SU-DHL-6 (cell line): ENCODE measurements around the gene CFAP126.
"Not testable (repeated sequence)": the region's sequence is repeated elsewhere in the genome, so short reads cannot be mapped to it uniquely, and the experiment has no call there.

ENCODE experiments used
- H2AFZ ChIP-seq: fragments of 200-600 bp; sonication (generic); 2 replicates; pipeline ENCODE4 v1.6.1; 2014; ENCODE audit warnings: low read depth, mild to moderate bottlenecking, moderate library complexity, mixed read lengths, antibody characterized with exemption, low read length; ENCODE audit not compliant: severe bottlenecking
- H3F3A ChIP-seq: fragments of 200-600 bp; shearing (Covaris generic); 2 replicates; pipeline ENCODE4 v1.6.0; 2016; ENCODE audit warnings: antibody characterized with exemption, mild to moderate bottlenecking; ENCODE audit not compliant: insufficient read depth
- H3K27ac ChIP-seq: fragments of 200-600 bp; sonication (generic); 2 replicates; pipeline ENCODE4 v1.5.1; 2016; ENCODE audit warnings: low read depth, mild to moderate bottlenecking, low read length, moderate library complexity, mixed read lengths
- H3K27me3 ChIP-seq: fragments of 200-600 bp; sonication (generic), shearing (Covaris generic); 2 replicates; pipeline ENCODE4 v1.6.0; 2014; ENCODE audit warnings: mild to moderate bottlenecking, low read length
- H3K36me3 ChIP-seq: fragments of 200-600 bp; sonication (generic); 2 replicates; pipeline ENCODE4 v1.6.1; 2014; ENCODE audit warnings: mild to moderate bottlenecking, low read length, mixed read lengths
- H3K4me2 ChIP-seq: fragments of 300-600, 200-600 bp; shearing (Covaris generic), sonication (generic); 2 replicates; pipeline ENCODE4 v1.6.0; 2014; ENCODE audit warnings: low read length, low read depth, mild to moderate bottlenecking; ENCODE audit not compliant: poor library complexity, severe bottlenecking
- H3K4me3 ChIP-seq: fragments of 200-600 bp; sonication (generic); 2 replicates; pipeline ENCODE4 v1.5.1; 2014; ENCODE audit warnings: antibody characterized with exemption, low read length, mild to moderate bottlenecking, mixed read lengths; ENCODE audit not compliant: insufficient read depth, poor library complexity, severe bottlenecking
- H3K79me2 ChIP-seq: fragments of 200-600 bp; sonication (generic); 2 replicates; pipeline ENCODE4 v1.6.1; 2014; ENCODE audit warnings: mild to moderate bottlenecking, low read length, moderate library complexity; ENCODE audit not compliant: insufficient read depth
- H3K9ac ChIP-seq: fragments of 200-600 bp; sonication (generic); 2 replicates; pipeline ENCODE4 v1.7.0; 2014; ENCODE audit warnings: mild to moderate bottlenecking, low read length
- H3K9me2 ChIP-seq: fragments of 200-600 bp; sonication (generic); replicated peaks from 2 replicates; pipeline ENCODE4 v1.6.1; 2014; ENCODE audit warnings: low read length; ENCODE audit not compliant: insufficient read depth
- H3K9me3 ChIP-seq: fragments of 200-600 bp; sonication (generic); 2 replicates; pipeline ENCODE4 v1.6.1; 2014; ENCODE audit warnings: low read length, mixed read lengths; ENCODE audit not compliant: insufficient read depth
- H4K20me1 ChIP-seq: fragments of 200-600 bp; sonication (generic); 2 replicates; pipeline ENCODE4 v1.6.1; 2014; ENCODE audit warnings: low read depth, mild to moderate bottlenecking, antibody characterized with exemption, low read length, moderate library complexity, mixed read lengths
- EZH2phosphoT487 ChIP-seq: fragments of 200-600 bp; sonication (generic), shearing (Covaris generic); conservative IDR thresholded peaks from 2 replicates; pipeline ENCODE4 v1.6.1; 2018; ENCODE audit warnings: mild to moderate bottlenecking, antibody characterized with exemption, low read length, moderate library complexity, mixed read lengths
- TF ChIP-seq, protein P1 (sequence below): fragments of 200-600 bp; sonication (generic); IDR thresholded peaks from one replicate; pipeline ENCODE4 v1.5.1; 2017; ENCODE audit warnings: antibody characterized with exemption, mild to moderate bottlenecking, low read length, moderate library complexity; ENCODE audit not compliant: insufficient read depth, poor library complexity, severe bottlenecking

CFAP126 gene

DNA sequence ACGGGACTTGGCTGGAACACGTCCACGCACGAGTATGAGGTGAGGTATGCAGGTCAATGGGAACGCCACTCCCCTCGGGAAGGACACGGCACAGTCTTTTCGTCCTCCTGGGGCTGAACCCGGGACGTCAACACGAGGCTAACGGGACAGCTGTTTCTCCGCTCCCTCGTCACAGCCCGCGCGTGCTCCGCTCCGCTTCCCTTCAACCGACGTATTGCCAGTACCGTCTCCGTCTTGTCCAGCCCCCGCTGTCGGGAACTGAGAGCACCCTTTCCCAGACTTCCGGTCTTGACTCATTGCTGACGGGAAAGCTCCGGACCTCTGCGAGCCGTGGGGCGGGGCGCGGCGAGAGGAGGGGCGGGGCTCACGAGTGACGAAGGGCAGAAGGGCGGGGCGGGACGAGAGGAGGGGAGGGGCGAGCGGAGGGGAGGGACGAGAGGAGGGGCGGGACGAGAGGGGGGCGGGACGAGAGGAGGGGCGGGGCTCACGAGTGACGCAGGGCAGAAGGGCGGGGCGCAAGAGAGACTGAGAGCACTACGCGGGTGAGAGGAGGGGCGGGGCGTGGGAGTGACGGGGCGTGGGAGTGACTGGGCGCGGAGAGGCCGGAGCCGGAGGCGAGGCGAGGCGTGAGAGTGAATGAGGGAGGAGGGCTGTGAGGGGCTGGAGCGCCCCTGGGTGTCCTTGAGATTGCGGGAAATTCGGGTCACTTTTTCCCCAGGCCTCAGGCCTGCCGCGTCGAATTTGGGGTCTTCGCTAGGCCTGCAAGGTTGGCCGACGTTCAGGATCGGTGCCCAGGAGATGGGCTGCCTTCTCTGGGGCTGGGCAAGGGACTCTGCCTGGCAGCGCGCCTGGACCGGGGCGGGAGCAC is 22.2 kb upstream of the CFAP126 start:
- H3F3A ChIP-seq = 0 out of 2 replicates have a peak, but pooled peaks cover 8% of the 10 kb centered on the region
- no peaks in the 10 kb centered on the region for H4K20me1 ChIP-seq
- peak overlapping the region; percentile 78 for H3K4me2 ChIP-seq
- peak overlapping the region; percentile 70 for H3K9ac ChIP-seq
- no peaks in the 10 kb centered on the region for H3K27me3 ChIP-seq
- H3K79me2 ChIP-seq = no peaks in the 10 kb centered on the region
- H3K4me3 ChIP-seq = peak overlapping the region; percentile 76
- H2AFZ ChIP-seq = peak overlapping the region; percentile 99
- no peaks in the 10 kb centered on the region for H3K9me3 ChIP-seq
- H3K36me3 ChIP-seq = no peaks in the 10 kb centered on the region
- H3K9me2 ChIP-seq = no peaks in the 10 kb centered on the region
- H3K27ac ChIP-seq = no peak overlapping the region
- TF ChIP-seq, protein P1, sequence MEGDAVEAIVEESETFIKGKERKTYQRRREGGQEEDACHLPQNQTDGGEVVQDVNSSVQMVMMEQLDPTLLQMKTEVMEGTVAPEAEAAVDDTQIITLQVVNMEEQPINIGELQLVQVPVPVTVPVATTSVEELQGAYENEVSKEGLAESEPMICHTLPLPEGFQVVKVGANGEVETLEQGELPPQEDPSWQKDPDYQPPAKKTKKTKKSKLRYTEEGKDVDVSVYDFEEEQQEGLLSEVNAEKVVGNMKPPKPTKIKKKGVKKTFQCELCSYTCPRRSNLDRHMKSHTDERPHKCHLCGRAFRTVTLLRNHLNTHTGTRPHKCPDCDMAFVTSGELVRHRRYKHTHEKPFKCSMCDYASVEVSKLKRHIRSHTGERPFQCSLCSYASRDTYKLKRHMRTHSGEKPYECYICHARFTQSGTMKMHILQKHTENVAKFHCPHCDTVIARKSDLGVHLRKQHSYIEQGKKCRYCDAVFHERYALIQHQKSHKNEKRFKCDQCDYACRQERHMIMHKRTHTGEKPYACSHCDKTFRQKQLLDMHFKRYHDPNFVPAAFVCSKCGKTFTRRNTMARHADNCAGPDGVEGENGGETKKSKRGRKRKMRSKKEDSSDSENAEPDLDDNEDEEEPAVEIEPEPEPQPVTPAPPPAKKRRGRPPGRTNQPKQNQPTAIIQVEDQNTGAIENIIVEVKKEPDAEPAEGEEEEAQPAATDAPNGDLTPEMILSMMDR = no peak
- no peak for TF ChIP-seq EZH2phosphoT487

DNA sequence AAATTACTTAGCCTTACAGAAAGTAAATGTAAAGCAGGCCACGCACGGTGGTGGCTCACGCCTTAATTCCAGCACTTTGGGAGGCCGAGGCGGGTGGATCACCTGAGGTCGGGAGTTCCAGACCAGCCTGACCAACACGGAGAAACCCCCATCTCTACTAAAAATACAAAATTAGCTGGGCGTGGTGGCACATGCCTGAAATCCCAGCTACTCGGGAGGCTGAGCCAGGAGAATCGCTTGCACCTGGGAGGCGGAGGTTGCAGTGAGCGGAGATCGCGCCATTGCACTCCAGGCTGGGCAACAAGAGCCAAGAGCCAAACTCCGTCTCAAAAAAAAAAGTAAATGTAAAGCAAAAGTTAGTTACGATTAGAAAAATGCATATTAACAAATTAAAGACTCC is 21.5 kb upstream of the CFAP126 start:
- Histone ChIP-seq H3K4me2 (peak overlapping the region; percentile 78), H3K9ac (peak overlapping the region; percentile 70), H3K4me3 (peak overlapping the region; percentile 76), H2AFZ (peak overlapping the region; percentile 99)
- not testable (repeated sequence) for H3K9me2 ChIP-seq, H3K27me3 ChIP-seq, H3K79me2 ChIP-seq, H3F3A ChIP-seq, H3K36me3 ChIP-seq, H3K9me3 ChIP-seq, H3K27ac ChIP-seq, H4K20me1 ChIP-seq

DNA sequence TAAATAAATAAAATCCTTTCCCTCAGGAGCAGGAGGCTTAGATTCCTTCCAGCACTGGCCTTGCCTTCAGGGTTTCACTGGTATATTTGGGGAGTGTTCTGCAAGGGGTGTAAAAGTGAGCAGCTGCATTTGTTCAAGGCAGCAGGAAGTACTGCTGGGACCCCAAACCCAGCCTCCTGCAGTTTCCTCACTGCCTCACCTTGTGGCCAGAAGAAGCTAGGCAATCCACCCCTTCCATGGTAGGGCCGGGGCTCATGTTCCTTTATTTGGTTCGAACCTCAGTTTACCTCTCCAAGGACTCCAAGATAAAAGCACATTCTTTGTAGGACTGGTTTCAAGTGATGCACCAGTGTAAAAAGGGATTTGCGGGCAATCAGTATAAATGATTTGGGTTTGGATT is 21.0 kb upstream of the CFAP126 start:
- no peak overlapping the region for H2AFZ ChIP-seq
- H3K9ac ChIP-seq = no peak overlapping the region
- no peak overlapping the region for H3K27ac ChIP-seq
- TF ChIP-seq, protein P1 = no peak
- TF ChIP-seq EZH2phosphoT487 = no peak
- H3K4me2 ChIP-seq = no peak overlapping the region
- no peaks in the 10 kb centered on the region for H3K36me3 ChIP-seq
- H3K9me3 ChIP-seq = no peaks in the 10 kb centered on the region
- no peaks in the 10 kb centered on the region for H3K27me3 ChIP-seq
- no peak overlapping the region for H3K4me3 ChIP-seq
- H3K79me2 ChIP-seq = no peaks in the 10 kb centered on the region
- H3F3A ChIP-seq = 0 out of 2 replicates have a peak, but pooled peaks cover 8% of the 10 kb centered on the region
- no peaks in the 10 kb centered on the region for H3K9me2 ChIP-seq
- H4K20me1 ChIP-seq = no peaks in the 10 kb centered on the region
